GM12874 (cell line): ENCODE measurements around the gene UBR7.

ENCODE experiments used
- CTCF ChIP-seq: IDR thresholded peaks from 2 replicates; pipeline ENCODE4 v1.5.1; 2011; ENCODE audit warnings: low read depth, mild to moderate bottlenecking, control low read depth, low read length, moderate library complexity; ENCODE audit not compliant: insufficient read depth

The UBR7 gene

GRCh38 chr14:93183596-93184317 lies 23.3 kb upstream of the UBR7 start:
- no peak for TF ChIP-seq CTCF

- peak; percentile 39 for TF ChIP-seq CTCF
Observed at GRCh38 chr14:93184391-93185348, 22.4 kb upstream of the UBR7 start, which contains the start of the genes LYSET and MOAP1. Gene LYSET, plus strand, starts transcription at chr14:93185317. Its CDS starts 89 bp downstream, at chr14:93185406. Gene MOAP1, minus strand, starts transcription at chr14:93184897. Its CDS starts 655 bp downstream, at chr14:93184242.

DNA sequence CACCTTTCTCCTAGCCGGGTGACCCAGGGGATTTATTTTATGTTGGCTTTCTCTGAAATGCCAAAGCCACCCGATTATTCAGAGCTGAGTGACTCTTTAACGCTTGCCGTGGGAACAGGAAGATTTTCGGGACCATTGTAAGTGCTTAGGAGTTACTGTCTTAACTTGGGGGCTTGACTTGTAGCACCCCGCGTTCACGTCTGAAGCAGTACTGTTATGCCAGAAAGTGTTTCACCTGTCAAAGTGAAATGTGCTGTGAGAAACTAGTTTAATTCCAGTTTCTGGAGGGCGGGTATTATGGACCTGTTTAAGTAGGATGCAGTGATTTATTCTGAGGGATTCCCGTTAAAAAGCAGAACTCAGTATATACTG lies 21.7 kb upstream of the UBR7 start:
- no peak for TF ChIP-seq CTCF

GRCh38 chr14:93186466-93186865 lies 20.6 kb upstream of the UBR7 start:
- TF ChIP-seq CTCF = no peak

GRCh38 chr14:93186956-93187355 lies 20.1 kb upstream of the UBR7 start:
- TF ChIP-seq CTCF = no peak

GRCh38 chr14:93195316-93195999 lies 11.6 kb upstream of the UBR7 start:
- no peak for TF ChIP-seq CTCF

GRCh38 chr14:93199031-93199430 lies 8.0 kb upstream of the UBR7 start:
- no peak for TF ChIP-seq CTCF
